IMR-90 (cell line): ENCODE measurements around the gene TMEM117. TPM values are rescaled to one million over a fixed set of nuclear protein-coding genes. Genes with fewer than 3 reads are reported as not detected.

ENCODE experiments used
- ATAC-seq: fragments of 200-7000 bp; cut with Tn5 transposase; 2 replicates; pipeline ENCODE4 v1.9.1; 2020; ENCODE audit warnings: low read depth, mild to moderate bottlenecking, moderate library complexity
- BruUV-seq: library from RNA; stranded (reverse); fragments of 400-500 nt; replicated peaks from 2 replicates; lab custom pipeline; 2021; lab: Mats Ljungman, UMichigan
- CTCF ChIA-PET: fragments of 300-600 bp; formaldehyde crosslinking; extraction: SDS; loops from one replicate; lab custom pipeline; 2021; ENCODE audit warnings: antibody characterized with exemption; lab: Yijun Ruan, JAX
- POLR2A ChIA-PET: fragments of 300-600 bp; sonication (Branson Sonifier 250); formaldehyde crosslinking; loops from one replicate; lab custom pipeline; 2022; ENCODE audit warnings: antibody characterized with exemption; ENCODE audit not compliant: unreplicated experiment; lab: Charles Lee
- DNase-seq: peaks from one replicate; pipeline ENCODE4 v3.0.0; 2013
- H2AFZ ChIP-seq: replicated peaks from 2 replicates; pipeline ENCODE3; 2013; ENCODE audit warnings: low read length, mild to moderate bottlenecking; ENCODE audit not compliant: poor library complexity
- H2AK5ac ChIP-seq: 2 replicates; pipeline ENCODE4 v1.6.1; 2013; ENCODE audit warnings: low read depth, low read length, inconsistent platforms
- H2AK9ac ChIP-seq: replicated peaks from 2 replicates; pipeline ENCODE3; 2013; ENCODE audit warnings: mild to moderate bottlenecking, low read depth, low read length, moderate library complexity; ENCODE audit not compliant: poor library complexity
- H2BK120ac ChIP-seq: 2 replicates; pipeline ENCODE4 v1.6.1; 2013; ENCODE audit warnings: low read depth, low read length, inconsistent platforms
- H2BK15ac ChIP-seq: 3 replicates; pipeline ENCODE4 v1.6.1; 2013; ENCODE audit warnings: low read depth, low read length, inconsistent platforms
- H2BK20ac ChIP-seq: 2 replicates; pipeline ENCODE4 v1.6.1; 2013; ENCODE audit warnings: low read depth, mild to moderate bottlenecking, inconsistent platforms, low read length, moderate library complexity
- H2BK5ac ChIP-seq: 2 replicates; pipeline ENCODE4 v1.6.1; 2013; ENCODE audit warnings: mild to moderate bottlenecking, low read depth, low read length, inconsistent platforms; ENCODE audit not compliant: poor library complexity, severe bottlenecking
- H3K14ac ChIP-seq: replicated peaks from 2 replicates; pipeline ENCODE4 v1.6.1; 2013; ENCODE audit warnings: low read depth, low read length, inconsistent platforms
- H3K18ac ChIP-seq: 2 replicates; pipeline ENCODE4 v1.6.1; 2013; ENCODE audit warnings: low read depth, low read length, control low read depth
- H3K23ac ChIP-seq: 2 replicates; pipeline ENCODE4 v1.6.1; 2013; ENCODE audit warnings: low read depth, low read length, inconsistent platforms
- H3K27ac ChIP-seq: 2 replicates; pipeline ENCODE4 v1.5.1; 2013; ENCODE audit warnings: mild to moderate bottlenecking, control low read depth, low read length; ENCODE audit not compliant: insufficient read depth
- H3K27me3 ChIP-seq: 2 replicates; pipeline ENCODE4 v1.6.1; 2013; ENCODE audit warnings: low read length; ENCODE audit not compliant: control insufficient read depth, insufficient read depth
- H3K36me3 ChIP-seq: 2 replicates; pipeline ENCODE4 v1.6.1; 2013; ENCODE audit warnings: low read length, mixed read lengths; ENCODE audit not compliant: control insufficient read depth, insufficient read depth
- H3K4ac ChIP-seq: 2 replicates; pipeline ENCODE4 v1.6.1; 2013; ENCODE audit warnings: low read depth, low read length, inconsistent platforms
- H3K4me1 ChIP-seq: 2 replicates; pipeline ENCODE4 v1.6.1; 2013; ENCODE audit warnings: low read length, mixed read lengths; ENCODE audit not compliant: control insufficient read depth, insufficient read depth
- H3K4me2 ChIP-seq: 2 replicates; pipeline ENCODE4 v1.6.1; 2013; ENCODE audit warnings: low read depth, mild to moderate bottlenecking, control low read depth, low read length, moderate library complexity
- H3K4me3 ChIP-seq: 2 replicates; pipeline ENCODE4 v1.5.1; 2013; ENCODE audit warnings: low read depth, mild to moderate bottlenecking, control low read depth, low read length, moderate library complexity; ENCODE audit not compliant: insufficient read depth
- H3K56ac ChIP-seq: 2 replicates; pipeline ENCODE4 v1.6.1; 2013; ENCODE audit warnings: low read length, inconsistent platforms; ENCODE audit not compliant: insufficient read depth; ENCODE audit errors: extremely low read depth
- H3K79me1 ChIP-seq, 2 experiments: 2 replicates each; pipeline ENCODE4 v1.6.1; 2013; ENCODE audit warnings: low read length in 2 of 2, inconsistent platforms in 1 of 2, low read depth in 1 of 2
- H3K9ac ChIP-seq: 2 replicates; pipeline ENCODE4 v1.6.1; 2013; ENCODE audit warnings: low read depth, low read length, control low read depth
- H3K9me1 ChIP-seq: 2 replicates; pipeline ENCODE4 v1.6.1; 2013; ENCODE audit warnings: low read length, inconsistent platforms; ENCODE audit not compliant: insufficient read depth
- H3K9me3 ChIP-seq: 2 replicates; pipeline ENCODE4 v1.6.1; 2013; ENCODE audit warnings: low read length; ENCODE audit not compliant: control insufficient read depth, insufficient read depth
- H4K20me1 ChIP-seq: 2 replicates; pipeline ENCODE4 v1.6.1; 2013; ENCODE audit warnings: low read length, inconsistent platforms; ENCODE audit not compliant: insufficient read depth
- H4K5ac ChIP-seq: 2 replicates; pipeline ENCODE4 v1.6.1; 2013; ENCODE audit warnings: mild to moderate bottlenecking, low read depth, low read length, control low read depth
- H4K8ac ChIP-seq, 2 experiments: 2 replicates each; pipeline ENCODE4 v1.6.1; 2013; ENCODE audit warnings: low read depth in 2 of 2, low read length in 2 of 2, control low read depth in 1 of 2, inconsistent platforms in 1 of 2
- H4K91ac ChIP-seq: 2 replicates; pipeline ENCODE4 v1.6.1; 2013; ENCODE audit warnings: low read depth, low read length, inconsistent platforms; ENCODE audit not compliant: insufficient read depth
- CEBPB ChIP-seq: IDR thresholded peaks from 2 replicates; pipeline ENCODE4 v1.6.1; 2012; ENCODE audit warnings: low read depth, low read length, improper control_type of control experiment
- POLR2A ChIP-seq: IDR thresholded peaks from 2 replicates; pipeline ENCODE4 v1.6.1; 2012; ENCODE audit warnings: mild to moderate bottlenecking, low read depth, low read length
- RCOR1 ChIP-seq: IDR thresholded peaks from 2 replicates; pipeline ENCODE4 v1.6.1; 2012; ENCODE audit warnings: mild to moderate bottlenecking, low read length, improper control_type of control experiment; ENCODE audit not compliant: insufficient replicate concordance
- SMC3 ChIP-seq: fragments of 150-350 bp; IDR thresholded peaks from 2 replicates; pipeline ENCODE4 v1.6.1; 2016; ENCODE audit warnings: low read depth, mild to moderate bottlenecking, antibody characterized with exemption, low read length, moderate library complexity
- dilution Hi-C: fragments of 300-500 bp; cut with HindIII; formaldehyde crosslinking; loops from one replicate; pipeline ENCODE4 v1.14.3; 2018; ENCODE audit warnings: low sequenced_read_pairs; ENCODE audit not compliant: unreplicated experiment
- in situ Hi-C: fragments of 300-500 bp; cut with MboI; formaldehyde crosslinking; loops from 3 replicates; pipeline ENCODE4 v1.14.3; 2019; ENCODE audit warnings: low sequenced_read_pairs, inconsistent platforms, mixed read lengths
- intact Hi-C: fragments of 100-400 bp; cut with micrococcal nuclease; formaldehyde crosslinking; loops from 2 replicates; pipeline ENCODE4 v1.10.0; 2022
- polyA plus RNA-seq, 3 experiments: library from polyadenylated mRNA; depleted of rRNA; stranded (reverse); fragments of >200 nt; gene quantifications; 2 replicates each; pipeline ENCODE4 v1.2.3, GENCODE V29; 2012; ENCODE audit warnings: low replicate concordance in 1 of 3
- total RNA-seq: library from RNA; depleted of rRNA; stranded (reverse); fragments of >200 nt; gene quantifications from 2 replicates; pipeline ENCODE4 v1.2.3, GENCODE V29; 2012

Gene TMEM117
- total and polyA plus RNA-seq, 2 of the 4 experiments (the other 2 are of a cell fraction) = 8.7 to 21.0 TPM

- no peaks in the 10 kb centered on the region for H4K20me1 ChIP-seq
Measured at GRCh38 chr12:43786899-43787693, 48.8 kb upstream of the TMEM117 start.

More at GRCh38 chr12:43786899-43787693, 48.8 kb upstream of the TMEM117 start:
- BruUV-seq = TSS peak; percentile 78
- Histone ChIP-seq H3K27me3 (no peaks in the 10 kb centered on the region), H3K27ac (no peak overlapping the region), H3K9me1 (0 out of 2 replicates have a peak, but pooled peaks cover 4% of the 10 kb centered on the region), H3K79me1 (no peaks in the 10 kb centered on the region), H3K23ac (peak overlapping the region; percentile 5; the same call in 1 of the 2 replicates), H2BK20ac (no peak overlapping the region), H3K9ac (no peak overlapping the region), H2AK5ac (no peak overlapping the region), H3K4ac (no peak overlapping the region), H3K18ac (no peak overlapping the region), H3K9me3 (no peaks in the 10 kb centered on the region), H4K5ac (no peak overlapping the region), H4K8ac (no peak overlapping the region), H2BK5ac (peak overlapping the region; percentile 54), H4K91ac (no peak overlapping the region), H3K4me1 (peaks cover 4% of the 10 kb centered on the region; the same call in 1 of the 2 replicates), H3K4me2 (no peak overlapping the region), H2BK15ac (no peak overlapping the region), H3K36me3 (peaks cover 11% of the 10 kb centered on the region), H3K14ac (no peak overlapping the region), H3K4me3 (no peak overlapping the region), H2AK9ac (peak overlapping the region; percentile 9), H2AFZ (no peak overlapping the region), H3K56ac (no peak overlapping the region), H2BK120ac (no peak overlapping the region)
- TF ChIP-seq RCOR1 = no peak
- no peak for TF ChIP-seq SMC3
- no peak for TF ChIP-seq POLR2A
- TF ChIP-seq CEBPB = no peak
- intact Hi-C loops (no loop called here), in situ Hi-C loops (no loop called here), dilution Hi-C loops (no loop called here)
- ATAC-seq (peak; percentile 66; the same call in 1 of the 2 replicates), DNase-seq (peak; percentile 74)
- POLR2A ChIA-PET = no interaction called here
- CTCF ChIA-PET = no interaction called here
